ENCODE results near the gene MCL1.
"Not testable (repeated sequence)": the region's sequence is repeated elsewhere in the genome, so short reads cannot be mapped to it uniquely, and the experiment has no call there.

Gene MCL1

DNA sequence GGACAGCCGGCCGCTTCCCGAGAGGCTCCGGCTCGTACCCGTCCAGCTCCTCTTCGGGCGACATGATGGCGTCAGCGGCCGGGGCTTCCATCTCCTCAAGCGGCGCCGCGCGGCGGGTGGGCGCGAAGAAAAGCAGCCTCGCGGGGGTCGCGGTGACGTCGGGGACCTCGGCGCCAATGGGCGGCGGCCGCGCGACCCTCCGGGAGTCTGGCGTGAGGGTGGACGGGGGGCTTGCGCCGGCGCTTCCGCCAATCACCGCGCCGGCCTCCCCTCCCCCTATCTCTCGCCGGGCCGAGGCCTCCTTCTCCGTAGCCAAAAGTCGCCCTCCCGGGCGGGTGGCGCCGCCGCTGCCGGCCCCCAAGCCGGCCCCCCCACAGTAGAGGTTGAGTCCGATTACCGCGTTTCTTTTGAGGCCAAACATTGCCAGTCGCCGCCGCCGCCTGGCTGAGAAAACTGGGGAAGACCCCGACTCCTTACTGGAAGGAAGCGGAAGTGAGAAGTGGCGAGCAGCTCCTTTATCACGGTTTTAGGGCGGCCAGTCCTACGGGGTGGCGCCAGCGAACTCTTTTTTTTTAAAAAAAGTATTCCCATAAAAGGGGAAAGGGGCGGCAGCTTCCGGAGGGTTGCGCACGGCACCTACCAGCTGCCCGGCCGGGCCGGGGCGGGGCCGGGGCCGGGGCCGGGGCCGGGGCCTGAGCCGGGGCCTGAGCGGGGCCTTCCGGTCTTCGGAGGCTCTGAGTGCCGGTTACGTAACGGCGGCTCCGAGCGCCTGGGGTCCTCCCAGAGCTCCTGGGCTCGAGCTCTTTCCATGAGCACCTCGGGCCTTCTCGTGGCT, at the start of gene MCL1:
Gene MCL1 (minus strand): TSS at position 501 of the 835 bp plus-strand sequence. CDS start 80 bp downstream, at position 421.
- DNase-seq (ENCODE audit: low spot score), result peak; percentile 96

DNA sequence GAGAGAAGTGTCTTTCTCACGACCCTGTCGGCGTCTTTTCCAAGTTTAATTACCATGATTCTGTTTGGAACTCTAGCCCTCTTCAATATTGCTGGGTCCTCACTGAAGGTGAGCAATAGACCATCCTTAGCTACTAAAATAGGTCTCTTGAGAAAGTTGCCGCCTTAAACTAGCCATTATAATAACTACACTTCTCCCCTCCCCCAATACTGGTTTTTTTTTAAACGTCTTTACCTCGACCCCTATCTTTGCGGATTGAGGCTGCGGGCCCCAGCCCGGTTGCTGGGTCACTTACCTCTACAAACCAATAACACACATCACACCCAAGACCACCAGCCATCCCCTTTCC, 49.3 kb upstream of the MCL1 start:
- no peak for DNase-seq (ENCODE audit: low spot score)

DNA sequence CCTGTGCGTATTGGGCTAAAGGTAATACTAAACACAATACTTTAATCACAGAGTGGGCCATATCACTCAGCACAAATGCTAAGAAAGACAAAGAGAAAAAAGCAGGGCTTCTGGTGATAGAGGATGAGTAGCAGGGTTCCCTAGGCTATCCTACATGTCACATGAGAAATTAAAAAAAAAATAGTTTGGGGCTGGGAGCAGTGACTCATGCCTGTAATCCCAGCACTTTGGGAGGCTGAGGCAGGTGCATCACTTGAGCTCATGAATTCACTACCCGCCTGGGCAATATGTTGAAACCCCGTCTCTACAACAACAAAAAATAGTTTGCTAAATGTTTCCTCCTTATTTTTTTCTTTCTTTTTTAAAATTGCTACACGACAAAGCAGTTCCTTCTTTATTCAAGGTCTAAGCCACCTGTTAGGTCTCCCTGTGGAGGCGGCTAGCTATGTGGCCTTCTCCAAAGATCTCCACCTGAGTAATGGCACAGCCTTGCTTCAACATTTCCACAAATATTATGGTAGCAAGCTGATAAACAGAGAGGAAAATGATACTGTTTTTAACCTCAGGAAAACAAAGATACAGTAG, 48.5 kb upstream of the MCL1 start:
- DNase-seq (ENCODE audit: low spot score), result no peak

DNA sequence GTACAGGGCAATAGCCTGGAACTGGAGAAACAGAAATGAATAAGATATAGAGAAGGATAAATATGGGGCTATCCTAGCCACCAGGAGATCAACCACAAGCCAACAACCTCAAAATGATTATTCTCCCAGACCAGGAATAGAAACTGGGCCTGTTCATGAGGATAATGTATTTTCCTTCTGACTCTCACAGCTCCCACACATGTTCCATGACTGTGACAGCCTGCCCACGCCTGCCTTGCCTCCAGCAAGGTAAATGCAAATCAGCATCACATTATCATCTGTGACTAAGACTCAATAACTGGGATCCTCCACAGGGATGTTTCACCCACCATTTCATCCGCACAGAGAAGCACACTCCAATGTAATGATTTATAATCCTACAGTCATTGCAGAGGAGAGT, 46.7 kb upstream of the MCL1 start:
- no peak for DNase-seq (ENCODE audit: low spot score)

DNA sequence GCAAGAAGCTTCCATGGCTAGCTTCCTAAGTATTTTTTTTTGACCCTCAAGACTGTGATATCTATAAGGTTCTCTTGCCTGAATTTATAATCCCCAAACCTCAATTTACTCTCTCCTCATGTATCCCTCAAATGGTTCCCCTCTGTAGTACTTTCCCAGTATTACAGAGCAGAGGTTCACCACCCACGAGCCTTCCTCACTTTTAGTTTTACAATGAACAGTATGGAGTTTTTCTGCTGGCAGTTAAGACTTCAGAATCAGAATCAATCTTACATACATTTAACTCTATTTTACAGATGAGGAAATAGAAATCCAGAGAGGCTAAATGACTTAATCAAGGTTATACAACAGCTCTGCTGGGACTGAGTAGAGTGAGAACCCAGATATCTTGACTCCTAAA, 45.1 kb upstream of the MCL1 start:
- not testable (repeated sequence) for DNase-seq (ENCODE audit: low spot score)

DNA sequence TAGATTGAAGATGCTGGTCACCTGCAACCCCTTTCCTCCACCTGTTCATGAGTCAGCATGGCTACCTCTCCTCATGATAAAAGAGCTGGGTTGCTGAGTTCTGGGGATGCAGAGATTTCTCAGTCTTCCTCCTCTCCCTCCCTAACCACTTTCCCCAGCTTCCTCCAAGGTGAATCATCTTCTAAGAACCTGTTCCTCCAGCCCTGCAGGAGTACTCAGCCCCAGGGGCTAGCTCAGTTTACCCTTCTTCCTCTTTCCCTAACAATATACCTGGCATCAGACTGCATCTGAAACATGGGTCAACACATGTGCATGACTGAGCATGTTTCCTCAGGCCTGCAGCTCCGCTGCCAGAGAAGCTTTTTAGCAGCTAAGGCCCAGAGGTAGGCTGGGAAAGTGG, 44.7 kb upstream of the MCL1 start:
- DNase-seq (ENCODE audit: low spot score), result not testable (repeated sequence)

DNA sequence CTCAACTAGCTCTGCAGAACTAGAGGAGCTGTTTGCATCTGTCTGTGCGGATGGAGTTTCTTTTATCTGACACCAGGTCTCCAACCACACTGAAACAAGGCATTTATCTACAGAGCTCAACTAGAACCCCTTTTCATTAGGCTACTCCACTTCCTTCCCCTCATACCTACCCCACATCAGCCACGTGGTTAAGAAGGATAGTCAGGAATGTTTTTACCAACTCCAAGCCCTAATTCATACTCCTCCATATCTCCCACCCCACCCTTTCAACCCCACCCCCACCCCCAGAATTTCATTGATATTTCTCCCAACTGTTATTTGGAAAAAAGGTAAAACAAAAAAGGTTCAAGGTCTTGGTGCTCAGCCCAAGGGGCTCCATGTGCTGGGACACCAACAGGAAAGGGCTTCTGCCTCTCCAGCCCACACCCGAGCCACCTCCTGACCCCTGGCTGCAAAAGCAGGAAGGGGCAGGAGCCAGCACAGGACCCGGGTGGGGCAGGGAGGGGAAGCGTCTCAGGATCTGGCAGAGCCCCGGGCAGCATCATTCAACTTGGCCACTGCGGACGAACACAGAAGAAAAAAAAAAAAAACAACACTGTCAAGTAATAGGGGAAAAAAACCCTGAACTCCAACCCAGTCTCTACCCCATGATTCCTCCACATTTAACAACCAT, 43.0 kb upstream of the MCL1 start:
- no peak for DNase-seq (ENCODE audit: low spot score)

DNA sequence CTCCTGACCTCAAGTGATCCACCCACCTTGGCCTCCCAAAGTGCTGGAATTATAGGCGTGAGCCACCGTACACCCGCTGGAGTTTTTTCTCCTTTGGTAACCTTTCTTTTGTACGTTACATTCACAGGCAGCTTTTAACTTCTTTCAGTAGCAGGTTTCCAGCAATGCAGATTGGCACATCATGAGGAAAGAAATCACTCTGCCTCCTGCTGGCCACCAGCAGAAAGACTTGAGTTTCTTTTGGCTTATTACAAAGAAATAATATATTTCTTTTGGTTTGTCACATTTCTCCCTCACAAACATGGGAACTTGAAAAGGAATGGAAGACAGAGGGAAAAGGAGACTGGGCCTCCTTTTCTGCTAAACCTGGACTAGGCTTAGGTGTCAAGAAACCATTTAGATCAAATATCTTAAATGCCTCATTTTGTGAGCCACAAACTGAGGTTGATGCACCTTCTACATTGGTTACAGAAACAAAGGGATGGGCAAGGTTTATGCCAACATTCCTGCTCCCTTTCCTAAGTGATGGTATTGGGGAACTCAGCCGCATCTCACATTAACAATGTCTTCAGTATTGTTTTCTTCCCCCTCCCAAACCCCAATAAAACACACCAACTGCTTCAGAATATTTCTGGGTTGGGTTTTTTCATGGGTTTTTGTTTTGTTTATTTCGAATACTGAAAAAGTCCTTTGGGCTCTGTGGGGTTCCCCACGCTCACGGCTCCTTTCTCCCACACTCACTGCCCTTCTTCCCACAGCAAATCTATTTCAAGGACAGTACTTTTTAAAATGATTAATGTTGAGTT, 42.3 kb upstream of the MCL1 start:
- no peak for DNase-seq (ENCODE audit: low spot score)

DNA sequence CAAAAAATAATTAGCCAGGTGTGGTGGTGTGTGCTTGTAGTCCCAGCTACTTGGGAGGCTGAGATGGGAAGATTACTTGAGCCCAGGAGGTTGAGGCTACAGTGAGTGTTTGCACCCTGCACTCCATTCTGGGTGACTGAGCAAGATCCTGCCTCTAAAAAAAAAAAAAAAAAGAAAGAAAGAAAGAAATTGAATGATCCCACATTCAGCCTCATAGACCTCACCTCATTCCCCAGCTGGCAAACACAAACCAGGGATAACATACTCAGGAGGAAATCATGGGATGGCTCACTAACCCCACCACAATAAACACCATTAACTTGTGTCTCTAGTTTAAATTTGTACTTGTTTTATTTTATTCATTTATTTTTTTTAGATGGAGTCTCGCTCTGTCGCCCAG, 41.5 kb upstream of the MCL1 start:
- DNase-seq (ENCODE audit: low spot score), result no peak

DNA sequence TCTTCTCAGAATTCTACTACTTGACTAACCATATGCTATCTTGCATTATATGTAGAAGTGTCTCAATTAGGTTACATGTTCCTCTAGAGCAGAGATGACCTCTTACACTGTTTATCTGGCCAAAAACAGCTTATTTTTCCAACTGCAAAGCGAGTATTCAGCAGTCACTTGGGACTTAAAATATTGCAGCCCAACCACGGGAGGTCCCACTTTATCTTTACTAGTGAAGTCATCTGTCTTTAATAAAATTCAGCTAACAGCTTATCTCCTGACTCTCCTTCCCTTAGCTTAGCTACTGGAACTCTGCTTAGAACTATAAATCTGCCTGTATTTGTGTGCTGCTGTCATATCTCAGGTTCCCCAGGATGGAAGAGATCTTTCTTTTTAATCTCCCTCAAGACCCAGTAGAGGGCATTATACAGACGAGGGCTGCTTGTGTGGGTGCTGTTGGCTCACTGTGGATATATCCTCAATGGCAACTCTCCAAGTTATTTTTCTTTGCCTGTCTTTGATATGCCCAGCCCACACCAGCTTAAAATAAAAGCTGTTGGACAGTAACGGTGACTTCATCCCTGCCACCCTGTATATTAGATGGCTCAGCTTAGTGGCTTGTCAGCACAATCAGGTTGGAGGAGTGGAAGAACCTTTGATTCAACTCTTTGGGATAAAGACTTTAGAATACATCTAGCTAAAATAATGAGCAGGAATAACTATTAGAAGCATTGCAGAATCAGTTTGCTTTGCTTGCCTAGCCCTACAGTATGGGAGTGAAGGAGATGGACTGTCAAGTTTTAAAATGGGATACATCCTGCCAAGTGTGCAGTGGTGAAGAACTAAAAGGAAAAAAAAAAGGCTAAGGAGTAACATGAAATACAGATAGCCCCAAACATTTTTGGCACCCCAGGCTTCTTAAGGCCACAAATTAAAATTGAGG, 40.4 kb upstream of the MCL1 start:
- DNase-seq (ENCODE audit: low spot score), result no peak

DNA sequence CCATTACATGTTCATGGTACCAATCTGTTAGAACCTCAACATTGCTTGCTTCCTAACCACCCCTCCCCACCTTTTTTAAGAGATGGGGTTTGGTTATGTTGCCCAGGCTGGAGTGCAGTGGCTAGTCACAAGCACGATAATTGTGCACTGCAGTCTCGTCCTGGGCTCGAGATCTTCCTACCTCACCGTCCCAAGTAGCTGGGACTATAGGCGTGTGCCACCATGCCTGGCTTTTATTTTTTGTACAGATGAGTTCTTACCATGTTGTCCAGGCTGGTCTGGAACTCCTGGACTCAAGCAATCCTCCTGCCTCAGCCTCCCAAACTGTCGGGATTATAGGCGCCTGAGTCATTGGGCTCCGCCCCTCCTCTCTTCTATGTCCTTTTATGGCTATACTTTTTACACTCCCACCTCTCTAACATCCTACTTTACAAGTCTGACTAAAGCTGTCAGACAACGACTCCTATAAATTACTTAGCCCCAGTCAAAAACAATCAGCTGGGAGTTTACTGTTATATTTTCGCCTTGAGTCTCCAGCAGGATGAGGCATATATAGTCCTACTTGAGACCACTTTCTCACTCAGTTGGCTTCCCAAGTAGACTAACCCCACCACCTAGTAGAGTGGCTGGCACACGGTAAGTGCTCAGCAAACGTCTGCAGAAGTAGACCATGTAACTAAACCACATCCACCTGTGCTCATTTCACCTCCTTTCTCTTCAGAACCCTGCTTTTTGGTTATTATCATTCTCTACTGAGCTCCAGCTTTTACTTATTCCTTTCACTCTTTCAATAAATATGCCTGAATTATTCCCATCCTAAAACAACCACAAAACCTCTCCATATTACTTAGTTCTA, 36.2 kb upstream of the MCL1 start:
- DNase-seq (ENCODE audit: low spot score), result no peak

DNA sequence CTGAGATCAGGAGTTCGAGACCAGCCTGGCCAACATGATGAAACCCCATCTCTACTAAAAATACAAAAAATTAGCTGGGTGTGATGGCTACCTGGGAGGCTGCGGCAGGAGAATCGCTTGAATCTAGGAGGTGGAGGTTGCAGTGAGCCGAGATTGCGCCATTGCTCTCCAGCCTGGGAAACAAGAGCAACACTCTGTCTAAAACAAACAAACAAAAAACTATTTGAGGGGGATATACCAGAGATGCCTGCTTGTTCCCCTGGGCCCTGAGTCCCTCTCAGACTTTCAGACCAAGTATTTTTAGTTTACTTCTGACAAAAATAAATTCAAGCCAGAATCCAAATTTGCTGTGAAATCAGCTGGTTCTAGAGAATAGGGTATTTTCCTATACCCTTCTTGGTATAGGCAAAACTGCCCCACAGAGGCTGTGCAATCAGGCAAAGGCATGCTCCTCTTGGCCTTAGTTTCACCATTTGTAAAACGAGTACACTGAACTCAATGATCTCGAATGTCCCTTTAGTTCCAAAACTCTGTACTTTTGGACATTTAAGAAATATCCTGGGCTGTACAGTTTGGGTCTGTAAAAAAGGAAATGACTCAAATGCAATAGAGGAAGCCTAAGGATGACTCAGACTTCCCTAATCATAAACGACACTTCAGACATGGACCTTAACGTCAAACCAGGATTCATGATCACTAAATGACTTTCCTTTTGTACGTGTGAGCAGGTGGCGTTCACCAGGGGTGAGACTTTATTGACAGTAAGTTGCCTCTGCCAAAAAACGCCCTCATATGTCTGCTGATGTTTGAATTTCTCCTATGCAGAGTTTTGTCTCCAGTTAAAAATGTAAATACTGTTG, 33.9 kb upstream of the MCL1 start:
- peak; percentile 57 for DNase-seq (ENCODE audit: low spot score)

DNA sequence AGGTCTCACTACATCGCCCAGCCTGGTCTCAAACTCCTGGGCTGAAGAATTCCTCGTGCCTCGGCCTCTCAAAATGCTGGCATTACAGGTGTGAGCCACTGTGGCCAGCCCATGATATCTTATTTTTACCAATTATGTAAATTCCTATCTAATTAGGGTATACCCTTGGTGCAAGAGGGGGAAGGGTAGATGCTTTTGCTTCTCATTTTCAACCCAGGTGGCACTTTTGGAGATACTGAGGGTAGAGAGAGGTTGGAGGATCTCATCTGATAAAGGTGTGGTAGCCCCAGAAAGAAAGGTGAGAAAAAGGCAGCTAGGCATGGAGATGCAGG, 32.6 kb upstream of the MCL1 start:
- DNase-seq (ENCODE audit: low spot score), result no peak

DNA sequence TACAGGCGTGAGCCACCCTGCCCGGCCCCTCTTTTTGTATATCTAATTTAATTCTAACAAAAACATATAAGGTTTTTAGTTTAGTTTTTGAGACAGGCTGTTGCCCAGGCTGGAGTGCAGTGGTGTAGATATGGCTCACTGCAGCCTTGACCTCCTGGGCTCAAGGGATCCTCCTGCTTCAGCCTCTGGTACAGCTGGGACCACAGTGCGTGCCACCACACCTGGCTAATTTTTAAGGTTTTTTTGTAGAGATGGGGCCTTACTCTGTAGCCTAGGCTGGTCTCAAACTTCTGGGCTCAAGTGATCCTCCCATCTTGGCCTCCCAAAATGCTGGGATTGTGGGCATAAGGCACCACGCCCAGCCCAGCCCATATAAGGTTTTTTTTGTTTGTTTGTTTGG, 31.2 kb upstream of the MCL1 start:
- no peak for DNase-seq (ENCODE audit: low spot score)

DNA sequence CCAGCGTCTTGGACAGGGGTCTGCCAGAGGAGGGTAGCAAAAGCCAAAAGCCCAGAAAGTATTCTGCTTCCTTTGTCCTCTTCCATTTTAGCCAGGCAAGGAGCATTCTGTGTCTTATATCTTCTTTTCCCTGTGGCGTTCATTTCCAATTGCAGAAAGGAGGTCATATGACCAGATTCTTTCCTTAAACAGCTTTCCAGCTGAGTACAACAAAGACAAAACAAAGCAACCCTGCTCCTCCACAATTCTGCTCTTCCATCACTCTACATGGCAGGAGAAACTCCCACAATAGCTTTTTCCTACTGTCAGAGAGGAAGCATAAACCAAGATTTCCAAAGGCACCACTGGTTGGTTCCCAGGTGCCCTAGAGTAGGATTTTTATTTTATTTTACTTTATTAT, 30.3 kb upstream of the MCL1 start:
- DNase-seq (ENCODE audit: low spot score), result no peak

DNA sequence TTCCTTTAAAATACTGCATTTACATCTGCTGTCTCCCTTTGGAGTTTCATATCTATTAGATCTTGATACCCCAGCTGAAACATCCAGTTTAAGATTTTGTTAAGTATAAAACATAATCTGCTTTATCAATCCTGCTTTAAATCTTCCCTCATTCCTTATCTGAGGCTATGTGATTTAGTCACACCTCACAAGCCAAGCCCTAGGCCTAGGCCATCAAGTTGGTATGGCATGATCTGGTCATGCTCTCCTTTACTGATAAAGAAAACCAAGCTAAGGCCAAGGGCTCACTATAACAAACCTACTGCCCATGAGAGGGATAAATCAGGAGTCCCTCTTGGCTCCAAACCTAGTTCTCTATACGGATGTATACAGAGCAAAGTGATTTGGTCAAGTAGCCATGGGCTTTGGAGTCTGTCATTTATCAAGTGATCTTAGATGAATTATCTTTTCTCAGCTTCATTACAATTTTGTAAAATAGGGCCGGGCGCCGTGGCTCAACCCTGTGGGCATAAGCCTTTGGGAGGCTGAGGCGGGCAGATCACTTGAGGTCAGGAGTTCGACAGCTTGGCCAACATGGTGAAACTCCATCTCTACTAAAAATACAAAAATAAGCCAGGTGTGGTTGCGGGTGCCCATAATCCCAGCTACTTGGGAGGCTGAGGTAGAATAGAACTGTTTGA, 27.2 kb upstream of the MCL1 start:
- DNase-seq (ENCODE audit: low spot score), result no peak

DNA sequence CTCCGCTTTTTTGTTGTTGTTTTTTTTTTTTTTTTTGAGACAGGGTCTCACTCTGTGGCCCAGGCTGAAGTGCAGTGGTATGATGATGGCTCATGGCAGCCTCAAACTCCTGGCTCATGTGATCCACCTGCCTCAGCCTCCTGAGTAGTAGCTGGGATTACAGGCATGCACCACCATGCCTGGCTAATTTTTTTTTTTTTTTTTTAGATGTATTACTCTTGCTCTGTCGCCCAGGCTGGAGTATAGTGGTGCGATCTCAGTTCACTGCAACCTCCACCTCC, 26.0 kb upstream of the MCL1 start:
- DNase-seq (ENCODE audit: low spot score), result not testable (repeated sequence)

DNA sequence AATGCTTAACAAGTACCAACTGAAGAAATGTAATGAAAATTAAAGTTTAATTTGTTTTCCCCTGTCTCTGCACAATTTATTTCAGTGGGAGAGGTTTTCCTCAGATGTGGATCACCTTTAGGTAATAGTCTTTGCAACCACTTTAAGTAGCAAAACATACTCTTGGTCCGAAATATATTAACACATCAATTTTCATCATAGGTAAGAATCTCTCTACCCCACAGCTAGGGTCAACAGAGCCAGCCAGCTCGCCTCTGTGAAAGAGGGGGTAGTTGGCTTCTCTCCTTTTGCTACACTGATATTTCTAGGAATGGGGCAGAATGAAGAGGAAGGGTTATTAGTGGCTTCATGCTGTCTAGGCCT, 24.8 kb upstream of the MCL1 start:
- DNase-seq (ENCODE audit: low spot score), result no peak

DNA sequence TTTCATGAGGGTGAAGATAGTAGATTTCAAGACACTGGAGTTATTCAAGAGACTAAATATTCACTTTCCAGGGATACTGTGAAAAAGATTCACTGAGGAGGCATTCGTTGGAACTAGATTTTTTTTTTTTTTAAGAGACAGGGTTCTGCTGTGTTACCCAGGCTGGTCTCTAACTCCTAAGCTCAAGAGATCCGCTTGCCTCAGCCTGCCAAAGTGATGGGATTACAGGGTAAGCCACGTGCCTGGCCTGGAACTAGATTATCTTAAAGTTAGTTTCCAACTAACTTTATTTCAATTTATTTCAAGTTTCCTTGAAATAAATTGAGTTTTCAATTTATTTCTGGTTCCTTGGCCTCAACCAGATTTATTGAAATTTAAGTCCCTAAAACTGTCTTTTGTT, 24.3 kb upstream of the MCL1 start:
- no peak for DNase-seq (ENCODE audit: low spot score)
